H9 (cell line): Measurements from ENCODE around the gene DEAF1. TPM values are rescaled to one million over a fixed set of nuclear protein-coding genes. Genes with fewer than 3 reads are reported as not detected.
A peak's percentile ranks its signal among the peaks of the same experiment; 100 is the strongest.

ENCODE experiments used
- DNase-seq: peaks from one replicate; pipeline ENCODE4 v3.0.0-alpha.2; 2017
- H2AFZ ChIP-seq: one replicate; pipeline ENCODE4 v1.6.1; 2013; ENCODE audit warnings: mild to moderate bottlenecking, low read length, control low read depth, moderate library complexity
- H2AK5ac ChIP-seq: 2 replicates; pipeline ENCODE4 v1.6.1; 2013; ENCODE audit warnings: low read length, control low read depth, mixed read lengths; ENCODE audit not compliant: insufficient read length
- H2BK120ac ChIP-seq: one replicate; pipeline ENCODE4 v1.6.1; 2013; ENCODE audit warnings: low read depth, mild to moderate bottlenecking, low read length, control low read depth, inconsistent platforms; ENCODE audit not compliant: poor library complexity, severe bottlenecking
- H2BK12ac ChIP-seq: 2 replicates; pipeline ENCODE4 v1.6.1; 2013; ENCODE audit warnings: low read length, control low read depth, mixed read lengths, low read depth; ENCODE audit not compliant: insufficient read length
- H2BK15ac ChIP-seq: 2 replicates; pipeline ENCODE4 v1.6.1; 2013; ENCODE audit warnings: low read depth, low read length, control low read depth
- H2BK20ac ChIP-seq: one replicate; pipeline ENCODE4 v1.6.1; 2013; ENCODE audit warnings: low read depth, mild to moderate bottlenecking, low read length, control low read depth, inconsistent platforms; ENCODE audit not compliant: poor library complexity, severe bottlenecking
- H2BK5ac ChIP-seq: 2 replicates; pipeline ENCODE4 v1.6.1; 2013; ENCODE audit warnings: low read length, control low read depth, mixed read lengths; ENCODE audit not compliant: insufficient read length
- H3K14ac ChIP-seq: 2 replicates; pipeline ENCODE4 v1.6.1; 2013; ENCODE audit warnings: low read length, control low read depth; ENCODE audit not compliant: insufficient read depth
- H3K18ac ChIP-seq: 2 replicates; pipeline ENCODE4 v1.6.1; 2013; ENCODE audit warnings: low read depth, mild to moderate bottlenecking, mixed read lengths, low read length, control low read depth; ENCODE audit not compliant: insufficient read length
- H3K23ac ChIP-seq: 2 replicates; pipeline ENCODE4 v1.6.1; 2013; ENCODE audit warnings: low read length, control low read depth, mixed read lengths, low read depth; ENCODE audit not compliant: insufficient read length
- H3K23me2 ChIP-seq: 2 replicates; pipeline ENCODE4 v1.6.1; 2013; ENCODE audit warnings: low read depth, mild to moderate bottlenecking, mixed read lengths, low read length, control low read depth; ENCODE audit not compliant: insufficient read length, poor library complexity, severe bottlenecking
- H3K27ac ChIP-seq: 2 replicates; pipeline ENCODE4 v1.5.1; 2013; ENCODE audit warnings: low read length, control low read depth, mixed read lengths, low read depth; ENCODE audit not compliant: insufficient read length
- H3K27me3 ChIP-seq: 2 replicates; pipeline ENCODE4 v1.6.1; 2013; ENCODE audit warnings: low read length, control low read depth, inconsistent platforms; ENCODE audit not compliant: insufficient read depth
- H3K4ac ChIP-seq: 2 replicates; pipeline ENCODE4 v1.6.1; 2013; ENCODE audit warnings: low read depth, mild to moderate bottlenecking, control low read depth, inconsistent platforms, low read length, moderate library complexity
- H3K4me1 ChIP-seq: 2 replicates; pipeline ENCODE4 v1.6.1; 2013; ENCODE audit warnings: low read length, control low read depth, inconsistent platforms; ENCODE audit not compliant: insufficient read depth
- H3K4me2 ChIP-seq: 2 replicates; pipeline ENCODE4 v1.6.1; 2013; ENCODE audit warnings: low read length, control low read depth, mixed read lengths; ENCODE audit not compliant: insufficient read length, insufficient read depth
- H3K56ac ChIP-seq: 2 replicates; pipeline ENCODE4 v1.6.1; 2013; ENCODE audit warnings: low read depth, mild to moderate bottlenecking, mixed read lengths, low read length, control low read depth; ENCODE audit not compliant: insufficient read length
- H3K79me1 ChIP-seq: 2 replicates; pipeline ENCODE4 v1.6.1; 2013; ENCODE audit warnings: low read depth, mild to moderate bottlenecking, moderate library complexity, low read length, control low read depth, inconsistent platforms; ENCODE audit not compliant: insufficient read depth, poor library complexity, severe bottlenecking
- H3K79me2 ChIP-seq: 2 replicates; pipeline ENCODE4 v1.6.1; 2013; ENCODE audit warnings: low read length, control low read depth, inconsistent platforms; ENCODE audit not compliant: insufficient read depth
- H3K9ac ChIP-seq: 2 replicates; pipeline ENCODE4 v1.6.1; 2013; ENCODE audit warnings: low read length, control low read depth, mixed read lengths; ENCODE audit not compliant: insufficient read length; ENCODE audit errors: extremely low read depth
- H3K9me3 ChIP-seq: one replicate; pipeline ENCODE4 v1.6.1; 2013; ENCODE audit warnings: low read depth, low read length, inconsistent platforms; ENCODE audit not compliant: control insufficient read depth
- H3T11ph ChIP-seq: one replicate; pipeline ENCODE4 v1.6.1; 2013; ENCODE audit warnings: mild to moderate bottlenecking, low read length, control low read depth, inconsistent platforms
- H4K20me1 ChIP-seq: one replicate; pipeline ENCODE4 v1.6.1; 2013; ENCODE audit not compliant: control insufficient read depth, insufficient read length, insufficient read depth
- H4K5ac ChIP-seq: 2 replicates; pipeline ENCODE4 v1.6.1; 2013; ENCODE audit warnings: low read depth, mild to moderate bottlenecking, mixed read lengths, low read length, control low read depth; ENCODE audit not compliant: insufficient read length
- H4K8ac ChIP-seq: replicated peaks from 2 replicates; pipeline ENCODE4 v1.6.1; 2013; ENCODE audit warnings: low read length, control low read depth, mixed read lengths, low read depth; ENCODE audit not compliant: insufficient read length
- H4K91ac ChIP-seq: 2 replicates; pipeline ENCODE4 v1.6.1; 2013; ENCODE audit warnings: low read depth, mild to moderate bottlenecking, moderate library complexity, mixed read lengths, low read length, control low read depth; ENCODE audit not compliant: insufficient read length
- H3K27ac Mint-ChIP-seq, 3 experiments: 2 replicates in 2 of 3; 3 replicates in 1 of 3; pipeline ENCODE4 v1.8.0; 2020 to 2021; ENCODE audit warnings: mixed read lengths in 3 of 3, mild to moderate bottlenecking in 1 of 3, moderate library complexity in 1 of 3
- H3K27me3 Mint-ChIP-seq: 2 replicates; pipeline ENCODE4 v1.8.0; 2021; ENCODE audit warnings: low read depth, mild to moderate bottlenecking, moderate library complexity, mixed read lengths
- H3K36me3 Mint-ChIP-seq, 3 experiments: 2 replicates in 2 of 3; 3 replicates in 1 of 3; pipeline ENCODE4 v1.8.0; 2020 to 2021; ENCODE audit warnings: low read depth in 3 of 3, mixed read lengths in 3 of 3; ENCODE audit not compliant: insufficient read depth in 1 of 3
- H3K4me1 Mint-ChIP-seq, 2 experiments: 2 replicates each; pipeline ENCODE4 v1.8.0; 2020; ENCODE audit warnings: mixed read lengths in 2 of 2
- H3K4me3 Mint-ChIP-seq, 2 experiments: 2 replicates in 1 of 2; 3 replicates in 1 of 2; pipeline ENCODE4 v1.8.0; 2020 to 2021; ENCODE audit warnings: mild to moderate bottlenecking in 2 of 2, mixed read lengths in 2 of 2, moderate library complexity in 1 of 2
- H3K9me3 Mint-ChIP-seq, 2 experiments: 2 replicates in 1 of 2; 3 replicates in 1 of 2; pipeline ENCODE4 v1.8.0; 2020; ENCODE audit warnings: mild to moderate bottlenecking in 2 of 2, mixed read lengths in 2 of 2, moderate library complexity in 1 of 2
- WGBS: extraction: QIAGEN DNeasy Blood & Tissue Kit; methylation state at CpG from one replicate; pipeline ENCODE4 v1.1.7; 2013; ENCODE audit warnings: missing lambda C conversion rate, low lambda C conversion rate, mixed read lengths; ENCODE audit not compliant: insufficient read length; ENCODE audit errors: extremely low coverage; 5-methylcytosine and 5-hydroxymethylcytosine counted together
- total RNA-seq: library from RNA; stranded (reverse); gene quantifications from 2 replicates; pipeline ENCODE4 v1.2.1, GENCODE V29; 2021
- TF ChIP-seq, protein P1 (sequence below): fragments of 200-600 bp; sonication (generic); conservative IDR thresholded peaks from 3 replicates; pipeline ENCODE4 v1.8.0; 2021; ENCODE audit warnings: antibody characterized with exemption, mild to moderate bottlenecking

Gene DEAF1
- total RNA-seq, 1 experiment from 2014 or later = 67.3 TPM

DNA sequence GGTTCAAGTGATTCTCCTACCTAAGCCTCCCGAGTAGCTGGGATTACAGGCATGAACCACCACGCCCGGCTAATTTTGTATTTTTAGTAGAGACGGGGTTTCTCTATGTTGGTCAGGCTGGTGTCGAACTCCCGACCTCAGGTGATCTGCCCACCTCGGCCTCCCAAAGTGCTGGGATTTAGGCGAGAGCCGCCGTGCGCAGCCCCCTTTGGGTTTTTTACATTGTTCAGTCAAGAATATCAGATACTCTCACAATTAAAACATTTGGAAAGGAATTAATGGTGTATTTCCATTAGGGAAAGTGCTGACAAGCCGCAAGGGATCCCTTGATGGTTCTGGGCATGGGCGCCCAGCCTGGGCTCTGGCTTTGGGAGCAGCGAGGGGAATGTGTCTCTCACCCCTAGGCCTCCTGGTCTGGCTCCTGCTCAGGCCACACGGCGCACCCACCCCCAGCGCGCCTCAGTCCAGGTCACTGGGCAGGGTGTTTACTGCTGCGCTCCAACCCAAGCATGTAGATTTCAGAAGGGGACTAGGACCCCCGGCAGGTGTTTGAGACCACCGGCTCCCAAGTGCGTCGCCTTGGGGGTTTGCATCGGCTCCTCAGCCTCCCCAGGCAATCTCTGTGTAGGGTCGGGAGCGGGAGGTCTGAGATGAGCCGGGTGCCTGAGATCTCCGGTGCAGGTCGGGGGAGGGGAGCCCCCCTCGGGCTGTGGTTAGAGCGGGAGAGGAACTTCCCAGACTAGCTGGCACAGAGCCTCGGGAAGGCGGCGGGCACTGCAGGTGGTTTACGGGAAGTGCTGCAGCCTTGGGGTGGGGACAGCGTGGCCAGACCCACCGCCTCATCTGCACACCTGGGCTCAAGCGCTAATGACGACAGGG lies 78.5 kb downstream of the DEAF1 start:
- Histone ChIP-seq H3K79me2 (no peaks in the 10 kb centered on the region), H3K4me2 (peak overlapping the region; percentile 35), H4K20me1 (no peaks in the 10 kb centered on the region), H3K9ac (no peak overlapping the region), H3K23me2 (peaks cover 4% of the 10 kb centered on the region), H4K8ac (no peak overlapping the region), H2BK120ac (no peak overlapping the region), H3T11ph (no peak overlapping the region), H4K5ac (no peak overlapping the region), H3K14ac (no peak overlapping the region), H2BK5ac (no peak overlapping the region), H3K4ac (no peak overlapping the region), H2AFZ (no peak overlapping the region), H2BK12ac (no peak overlapping the region), H3K79me1 (no peaks in the 10 kb centered on the region), H3K56ac (no peak overlapping the region), H4K91ac (no peak overlapping the region), H3K27me3 (no peaks in the 10 kb centered on the region), H3K9me3 (no peaks in the 10 kb centered on the region), H2BK15ac (no peak overlapping the region), H3K27ac (no peak overlapping the region), H3K4me1 (no peaks in the 10 kb centered on the region), H3K23ac (no peak overlapping the region), H3K18ac (no peak overlapping the region), H2AK5ac (no peak overlapping the region), H2BK20ac (no peak overlapping the region)
- Mint-ChIP-seq H3K27ac (peak overlapping the region in 1 of 3 experiments; percentile 44; a peak in 1 of 7 replicates), H3K9me3 (no peaks in the 10 kb centered on the region), H3K27me3 (no peaks in the 10 kb centered on the region), H3K4me3 (peak overlapping the region; percentile 73 to 82; a peak in 4 of 5 replicates), H3K4me1 (peaks cover 4 to 6% of the 10 kb centered on the region in 2 experiments; a peak in 3 of 4 replicates), H3K36me3 (peaks cover 3 to 13% (median 12%) of the 10 kb centered on the region in 3 experiments; a peak in 6 of 7 replicates)
- no CpG with 5 or more reads among the region's 39 CpGs for WGBS
- TF ChIP-seq, protein P1, sequence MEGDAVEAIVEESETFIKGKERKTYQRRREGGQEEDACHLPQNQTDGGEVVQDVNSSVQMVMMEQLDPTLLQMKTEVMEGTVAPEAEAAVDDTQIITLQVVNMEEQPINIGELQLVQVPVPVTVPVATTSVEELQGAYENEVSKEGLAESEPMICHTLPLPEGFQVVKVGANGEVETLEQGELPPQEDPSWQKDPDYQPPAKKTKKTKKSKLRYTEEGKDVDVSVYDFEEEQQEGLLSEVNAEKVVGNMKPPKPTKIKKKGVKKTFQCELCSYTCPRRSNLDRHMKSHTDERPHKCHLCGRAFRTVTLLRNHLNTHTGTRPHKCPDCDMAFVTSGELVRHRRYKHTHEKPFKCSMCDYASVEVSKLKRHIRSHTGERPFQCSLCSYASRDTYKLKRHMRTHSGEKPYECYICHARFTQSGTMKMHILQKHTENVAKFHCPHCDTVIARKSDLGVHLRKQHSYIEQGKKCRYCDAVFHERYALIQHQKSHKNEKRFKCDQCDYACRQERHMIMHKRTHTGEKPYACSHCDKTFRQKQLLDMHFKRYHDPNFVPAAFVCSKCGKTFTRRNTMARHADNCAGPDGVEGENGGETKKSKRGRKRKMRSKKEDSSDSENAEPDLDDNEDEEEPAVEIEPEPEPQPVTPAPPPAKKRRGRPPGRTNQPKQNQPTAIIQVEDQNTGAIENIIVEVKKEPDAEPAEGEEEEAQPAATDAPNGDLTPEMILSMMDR = no peak
- DNase-seq = no peak
